ENCODE measurements around the gene UBE4B.

The UBE4B gene

DNA sequence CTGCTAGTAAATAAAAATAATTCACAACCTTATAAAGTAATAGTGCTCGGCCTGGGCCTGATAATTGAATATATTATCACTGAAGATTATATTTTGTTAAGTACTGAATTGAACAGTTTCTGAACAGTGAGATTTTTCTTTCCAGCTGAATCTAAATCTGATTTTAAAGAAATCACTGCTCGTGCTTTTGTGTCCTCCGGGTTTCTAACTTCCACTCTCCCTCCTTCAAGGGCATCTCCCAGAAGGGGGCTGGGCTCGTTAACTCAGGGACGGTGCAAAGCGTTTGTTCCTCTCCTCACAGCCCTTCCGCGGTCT, 176.8 kb downstream of the UBE4B start:
- TF ChIP-seq, protein P1, sequence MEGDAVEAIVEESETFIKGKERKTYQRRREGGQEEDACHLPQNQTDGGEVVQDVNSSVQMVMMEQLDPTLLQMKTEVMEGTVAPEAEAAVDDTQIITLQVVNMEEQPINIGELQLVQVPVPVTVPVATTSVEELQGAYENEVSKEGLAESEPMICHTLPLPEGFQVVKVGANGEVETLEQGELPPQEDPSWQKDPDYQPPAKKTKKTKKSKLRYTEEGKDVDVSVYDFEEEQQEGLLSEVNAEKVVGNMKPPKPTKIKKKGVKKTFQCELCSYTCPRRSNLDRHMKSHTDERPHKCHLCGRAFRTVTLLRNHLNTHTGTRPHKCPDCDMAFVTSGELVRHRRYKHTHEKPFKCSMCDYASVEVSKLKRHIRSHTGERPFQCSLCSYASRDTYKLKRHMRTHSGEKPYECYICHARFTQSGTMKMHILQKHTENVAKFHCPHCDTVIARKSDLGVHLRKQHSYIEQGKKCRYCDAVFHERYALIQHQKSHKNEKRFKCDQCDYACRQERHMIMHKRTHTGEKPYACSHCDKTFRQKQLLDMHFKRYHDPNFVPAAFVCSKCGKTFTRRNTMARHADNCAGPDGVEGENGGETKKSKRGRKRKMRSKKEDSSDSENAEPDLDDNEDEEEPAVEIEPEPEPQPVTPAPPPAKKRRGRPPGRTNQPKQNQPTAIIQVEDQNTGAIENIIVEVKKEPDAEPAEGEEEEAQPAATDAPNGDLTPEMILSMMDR (conservative IDR thresholded peaks at IDR 0.05; ENCODE audit: low read depth, low read length), result no peak
- peak overlapping the region; percentile 95 for H3K4me3 ChIP-seq (ENCODE audit: low read depth, low read length)
- no peak for DNase-seq (ENCODE audit: low read depth)

- TF ChIP-seq, protein P1 (conservative IDR thresholded peaks at IDR 0.05; ENCODE audit: low read depth, low read length), result peak; percentile 84
- peak; percentile 99 for DNase-seq (ENCODE audit: low read depth)
- H3K4me3 ChIP-seq (ENCODE audit: low read depth, low read length), result peak within 1 kb of the TSS; percentile 95
Observed at GRCh38 chr1:10209905-10210810, 177.4 kb downstream of the UBE4B start, which contains the start of gene KIF1B. Gene KIF1B, plus strand, starts transcription at chr1:10210570. Its CDS starts 21,759 bp downstream, at chr1:10232329.

GRCh38 chr1:10210841-10211804, 178.4 kb downstream of the UBE4B start:
- peak; percentile 76 for DNase-seq (ENCODE audit: low read depth)
- H3K4me3 ChIP-seq (ENCODE audit: low read depth, low read length), result peak overlapping the region; percentile 95
- TF ChIP-seq, protein P1 (conservative IDR thresholded peaks at IDR 0.05; ENCODE audit: low read depth, low read length), result no peak

DNA sequence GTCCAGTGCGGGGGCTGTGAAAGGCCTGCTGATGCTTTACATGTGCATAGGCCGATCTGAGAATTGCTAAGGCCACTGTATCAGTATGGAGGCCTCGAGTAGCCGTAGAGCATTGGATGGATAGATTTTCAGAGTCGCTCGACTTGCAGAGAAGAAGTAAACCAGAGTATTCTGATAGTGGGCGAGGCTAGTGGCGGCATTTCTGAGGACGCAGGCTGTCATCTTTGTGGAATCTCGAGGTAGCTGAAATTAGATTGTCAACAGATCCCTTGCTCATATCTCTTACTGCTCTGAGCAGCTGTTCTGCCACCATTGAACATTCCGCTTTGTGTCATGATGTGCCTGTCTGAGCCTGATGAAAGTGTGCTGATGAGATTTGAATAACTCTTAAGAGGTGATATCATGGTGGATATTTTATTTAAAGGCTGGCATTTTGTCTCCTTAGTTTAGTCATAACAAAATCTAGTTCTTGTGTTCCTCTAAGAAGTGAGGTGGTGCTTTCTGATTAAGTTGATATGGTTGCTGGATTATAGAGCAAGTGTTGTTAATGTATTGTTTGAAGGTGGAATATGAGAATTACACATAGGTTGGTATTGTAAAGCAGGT, 179.2 kb downstream of the UBE4B start:
- peak; percentile 61 for DNase-seq (ENCODE audit: low read depth)
- peak overlapping the region; percentile 95 for H3K4me3 ChIP-seq (ENCODE audit: low read depth, low read length)
- TF ChIP-seq, protein P1 (conservative IDR thresholded peaks at IDR 0.05; ENCODE audit: low read depth, low read length), result no peak

DNA sequence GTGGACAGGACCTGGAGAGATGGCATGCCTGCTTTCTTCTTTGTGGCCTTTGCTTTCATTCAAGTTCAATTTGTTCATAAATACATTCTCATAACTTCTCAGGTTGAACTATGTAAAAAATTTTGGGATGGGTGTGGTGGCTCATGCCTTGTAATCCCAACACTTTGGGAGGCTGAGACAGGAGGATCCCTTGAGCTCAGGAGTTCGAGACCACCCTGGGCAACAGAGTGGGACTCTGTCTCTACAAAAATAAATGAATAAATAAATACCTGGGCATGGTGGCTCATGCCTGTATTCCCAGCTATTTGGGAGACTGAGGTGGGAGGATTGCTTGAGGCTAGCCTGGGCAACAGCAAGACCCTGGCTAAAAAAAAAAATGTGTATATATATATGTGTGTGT, 179.7 kb downstream of the UBE4B start:
- no peak for DNase-seq (ENCODE audit: low read depth)
- TF ChIP-seq, protein P1 (conservative IDR thresholded peaks at IDR 0.05; ENCODE audit: low read depth, low read length), result no peak
- no peak overlapping the region for H3K4me3 ChIP-seq (ENCODE audit: low read depth, low read length)

DNA sequence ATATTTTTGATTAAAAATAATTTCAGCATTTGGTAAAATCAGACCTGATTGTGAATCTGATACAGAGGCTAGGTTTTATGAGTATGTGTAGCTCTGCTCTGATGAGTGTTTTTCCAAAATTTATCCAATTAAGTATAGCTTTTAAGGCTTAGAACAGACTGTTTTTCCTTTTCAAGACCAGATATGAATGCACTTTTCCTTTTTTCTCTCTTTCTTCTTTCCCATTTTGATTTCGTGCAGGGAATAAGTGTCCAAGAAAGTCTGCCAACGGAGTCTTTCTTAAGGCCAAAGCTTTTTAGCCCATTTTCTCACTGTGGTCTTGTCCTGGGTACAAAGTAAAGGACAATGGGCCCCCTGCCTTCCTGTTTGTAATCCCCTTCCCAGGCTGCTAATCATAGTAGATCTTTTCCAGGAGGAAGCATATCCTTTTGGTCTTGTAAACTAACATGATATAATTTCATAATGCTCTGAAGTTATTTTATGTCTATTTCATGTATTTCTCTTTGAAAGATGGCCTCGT, 180.5 kb downstream of the UBE4B start:
- no peak for DNase-seq (ENCODE audit: low read depth)
- TF ChIP-seq, protein P1 (conservative IDR thresholded peaks at IDR 0.05; ENCODE audit: low read depth, low read length), result no peak

More for the DNA sequence above, 180.5 kb downstream of the UBE4B start:
- H3K4me3 ChIP-seq (ENCODE audit: low read depth, low read length), result no peak overlapping the region
